Smooth muscle cell (in vitro differentiated cells): ENCODE measurements around the gene LMO4. TPM values are rescaled to one million over a fixed set of nuclear protein-coding genes. Genes with fewer than 3 reads are reported as not detected.
A peak's percentile ranks its signal among the peaks of the same experiment; 100 is the strongest.

Experiments used
- DNase-seq: peaks from one replicate; lab custom pipeline; 2025; ENCODE audit not compliant: unreplicated experiment; lab: John Stamatoyannopoulos, UW
- H2AFZ ChIP-seq: fragments of 200-600 bp; sonication (generic); 2 replicates; pipeline ENCODE4 v1.6.0; 2016; ENCODE audit warnings: antibody characterized with exemption, low read depth, mild to moderate bottlenecking
- H3F3A ChIP-seq: fragments of 200-600 bp; sonication (generic); 2 replicates; pipeline ENCODE4 v1.6.0; 2017; ENCODE audit warnings: antibody characterized with exemption, low read depth
- H3K27ac ChIP-seq: fragments of 200-600 bp; sonication (generic); 2 replicates; pipeline ENCODE4 v1.5.1; 2016; ENCODE audit warnings: low read depth, mild to moderate bottlenecking
- H3K27me3 ChIP-seq: fragments of 200-600 bp; sonication (generic); 2 replicates; pipeline ENCODE4 v1.6.1; 2016; ENCODE audit warnings: low read depth, mild to moderate bottlenecking
- H3K36me3 ChIP-seq: fragments of 200-600 bp; sonication (generic); 2 replicates; pipeline ENCODE4 v1.5.1; 2016; ENCODE audit warnings: low read depth
- H3K4me1 ChIP-seq: fragments of 200-600 bp; sonication (generic); 2 replicates; pipeline ENCODE4 v1.5.1; 2016; ENCODE audit warnings: low read depth
- H3K4me2 ChIP-seq: fragments of 200-600 bp; sonication (generic); 2 replicates; pipeline ENCODE4 v1.6.0; 2016; ENCODE audit warnings: mild to moderate bottlenecking
- H3K4me3 ChIP-seq: fragments of 200-600 bp; sonication (generic); 2 replicates; pipeline ENCODE4 v1.5.1; 2016; ENCODE audit warnings: mild to moderate bottlenecking
- H3K79me2 ChIP-seq: fragments of 200-600 bp; sonication (generic); 2 replicates; pipeline ENCODE4 v1.6.0; 2016; ENCODE audit warnings: low read depth, mild to moderate bottlenecking
- H3K9ac ChIP-seq: fragments of 200-600 bp; sonication (generic); 2 replicates; pipeline ENCODE4 v1.6.0; 2016; ENCODE audit warnings: low read depth
- H3K9me3 ChIP-seq: fragments of 200-600 bp; sonication (generic); replicated peaks from 2 replicates; pipeline ENCODE4 v1.5.1; 2016; ENCODE audit warnings: low read depth
- H4K20me1 ChIP-seq: fragments of 200-600 bp; sonication (generic); 2 replicates; pipeline ENCODE4 v1.6.0; 2016; ENCODE audit warnings: low read depth
- WGBS: methylation state at CpG from one replicate; pipeline ENCODE4 v1.1.7; 2016; ENCODE audit warnings: low lambda C conversion rate; 5-methylcytosine and 5-hydroxymethylcytosine counted together
- polyA plus RNA-seq: library from polyadenylated mRNA; unstranded; fragments of >200 nt; fragmentation: Nextera tagmentation; extraction: Ambion mirVana; gene quantifications from 2 replicates; pipeline ENCODE4 v1.2.1, GENCODE V29; 2016
- total RNA-seq: library from RNA; depleted of rRNA; stranded (reverse); fragments of >200 nt; gene quantifications from 2 replicates; pipeline ENCODE4 v1.2.3, GENCODE V29; 2014
- TF ChIP-seq, protein P1 (sequence below): fragments of 200-600 bp; sonication (generic); IDR thresholded peaks from 2 replicates; pipeline ENCODE4 v1.5.1; 2017; ENCODE audit warnings: borderline replicate concordance, mild to moderate bottlenecking, antibody characterized with exemption; ENCODE audit not compliant: insufficient read depth, poor library complexity, severe bottlenecking

Gene LMO4
- total and polyA plus RNA-seq, 2 experiments from 2014 or later, result 54.2 to 140 TPM

DNA sequence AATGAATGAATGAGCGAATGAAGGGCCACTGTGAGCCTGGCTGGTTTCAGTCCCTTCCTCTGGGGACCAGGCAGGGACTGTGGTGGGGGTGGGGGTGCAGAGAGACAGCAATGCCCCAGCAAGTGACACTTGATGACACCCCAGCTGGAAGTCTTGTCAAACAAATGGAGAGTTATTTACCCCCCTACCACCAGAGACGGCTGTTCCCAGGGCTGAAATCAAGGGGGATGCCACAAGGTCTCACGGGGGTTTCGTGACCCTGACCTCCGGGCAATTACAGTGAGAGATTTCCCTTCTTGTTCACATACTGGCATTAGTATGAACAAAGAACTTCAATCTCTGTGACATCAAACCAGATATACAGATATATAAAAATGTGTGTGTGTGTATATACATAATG is 34.0 kb upstream of the LMO4 start:
- Histone ChIP-seq H3K36me3 (no peaks in the 10 kb centered on the region), H3K4me1 (no peaks in the 10 kb centered on the region), H3F3A (no peaks in the 10 kb centered on the region), H3K4me3 (no peak overlapping the region), H3K4me2 (no peak overlapping the region), H3K27me3 (no peaks in the 10 kb centered on the region), H4K20me1 (no peaks in the 10 kb centered on the region), H3K9me3 (no peaks in the 10 kb centered on the region), H3K27ac (no peak overlapping the region), H2AFZ (peak overlapping the region; percentile 58), H3K9ac (no peak overlapping the region), H3K79me2 (no peaks in the 10 kb centered on the region)
- WGBS, result 87% methylated on average over 5 of the region's 5 CpGs
- TF ChIP-seq, protein P1, sequence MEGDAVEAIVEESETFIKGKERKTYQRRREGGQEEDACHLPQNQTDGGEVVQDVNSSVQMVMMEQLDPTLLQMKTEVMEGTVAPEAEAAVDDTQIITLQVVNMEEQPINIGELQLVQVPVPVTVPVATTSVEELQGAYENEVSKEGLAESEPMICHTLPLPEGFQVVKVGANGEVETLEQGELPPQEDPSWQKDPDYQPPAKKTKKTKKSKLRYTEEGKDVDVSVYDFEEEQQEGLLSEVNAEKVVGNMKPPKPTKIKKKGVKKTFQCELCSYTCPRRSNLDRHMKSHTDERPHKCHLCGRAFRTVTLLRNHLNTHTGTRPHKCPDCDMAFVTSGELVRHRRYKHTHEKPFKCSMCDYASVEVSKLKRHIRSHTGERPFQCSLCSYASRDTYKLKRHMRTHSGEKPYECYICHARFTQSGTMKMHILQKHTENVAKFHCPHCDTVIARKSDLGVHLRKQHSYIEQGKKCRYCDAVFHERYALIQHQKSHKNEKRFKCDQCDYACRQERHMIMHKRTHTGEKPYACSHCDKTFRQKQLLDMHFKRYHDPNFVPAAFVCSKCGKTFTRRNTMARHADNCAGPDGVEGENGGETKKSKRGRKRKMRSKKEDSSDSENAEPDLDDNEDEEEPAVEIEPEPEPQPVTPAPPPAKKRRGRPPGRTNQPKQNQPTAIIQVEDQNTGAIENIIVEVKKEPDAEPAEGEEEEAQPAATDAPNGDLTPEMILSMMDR, result no peak
- DNase-seq, result no peak

DNA sequence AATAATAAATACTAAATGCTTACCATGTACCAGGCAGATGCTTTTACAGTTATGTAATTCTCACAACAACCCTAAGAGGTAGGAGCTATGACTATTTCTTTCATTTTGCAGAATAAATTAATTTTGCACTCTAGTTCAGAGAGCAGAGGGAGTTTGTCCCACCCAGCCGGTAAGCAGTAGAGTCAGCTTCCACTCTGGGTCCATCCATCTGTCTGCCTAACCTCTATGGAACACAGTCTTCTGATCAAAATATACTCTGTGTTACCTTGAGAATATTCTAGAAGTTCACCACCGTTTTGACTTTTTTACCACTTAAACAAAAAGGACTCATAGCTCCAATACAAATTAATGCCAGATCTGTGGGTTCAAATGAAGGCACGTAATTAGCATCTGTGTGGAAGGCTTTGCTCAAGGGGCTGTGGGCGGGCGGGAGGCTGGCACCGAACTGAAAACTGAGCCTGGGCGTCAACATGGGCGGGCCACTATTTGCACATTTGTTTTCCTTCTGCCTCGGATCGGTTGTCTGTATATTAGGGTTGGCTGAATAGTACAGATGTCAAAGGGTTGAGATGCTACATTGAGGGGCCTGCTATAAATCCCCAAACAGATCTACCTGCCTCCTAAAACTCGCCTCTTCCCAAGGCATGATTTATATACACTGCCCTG is 33.1 kb upstream of the LMO4 start:
- 68% methylated on average over 11 of the region's 11 CpGs for WGBS
- H3K79me2 ChIP-seq, result no peaks in the 10 kb centered on the region
- no peaks in the 10 kb centered on the region for H4K20me1 ChIP-seq
- H3K9me3 ChIP-seq, result no peaks in the 10 kb centered on the region
- H3K27me3 ChIP-seq, result no peaks in the 10 kb centered on the region
- TF ChIP-seq, protein P1, result no peak
- no peak overlapping the region for H3K4me2 ChIP-seq
- DNase-seq, result no peak
- H2AFZ ChIP-seq, result no peak overlapping the region
- H3K36me3 ChIP-seq, result no peaks in the 10 kb centered on the region
- H3K4me3 ChIP-seq, result no peak overlapping the region
- no peak overlapping the region for H3K9ac ChIP-seq
- no peaks in the 10 kb centered on the region for H3F3A ChIP-seq
- no peaks in the 10 kb centered on the region for H3K4me1 ChIP-seq
- H3K27ac ChIP-seq, result no peak overlapping the region

DNA sequence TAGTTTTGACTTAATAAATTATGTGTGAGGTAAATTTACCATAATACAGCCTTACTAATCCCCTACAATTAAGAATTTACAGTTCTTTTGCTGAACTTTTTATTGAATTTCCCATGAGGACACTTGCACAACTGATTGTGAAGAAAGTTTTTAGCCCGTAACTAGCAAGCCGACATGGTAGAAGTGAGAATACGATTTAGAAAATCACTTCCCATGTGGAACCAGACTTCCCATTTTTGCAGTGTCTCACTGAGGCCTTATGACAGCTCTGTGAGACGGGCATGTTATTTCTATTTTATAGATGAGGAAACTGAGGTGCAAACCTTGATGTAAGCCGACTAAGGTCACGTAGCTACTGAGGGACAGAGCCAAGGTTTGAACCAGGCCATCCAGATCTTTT is 32.5 kb upstream of the LMO4 start:
- 94% methylated on average over 6 of the region's 6 CpGs for WGBS

DNA sequence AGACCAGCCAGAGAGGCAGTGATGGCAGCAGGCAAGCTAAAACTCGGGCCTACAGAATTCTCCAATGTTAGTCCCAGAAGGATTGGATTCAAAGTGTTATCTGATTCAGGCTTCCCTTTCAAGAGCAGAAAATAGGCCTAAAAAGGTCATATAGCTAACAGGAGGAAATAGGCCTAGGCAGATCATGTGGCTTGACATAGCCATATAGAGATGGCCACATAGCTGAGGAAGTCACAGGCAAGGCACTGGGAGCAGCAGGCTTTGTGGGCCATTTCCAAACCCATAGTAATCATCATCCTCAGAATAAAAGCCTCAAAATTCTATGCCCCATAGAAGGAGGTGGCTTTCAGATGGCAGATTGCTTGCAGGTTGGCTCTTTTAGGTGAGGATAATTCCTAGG is 29.0 kb upstream of the LMO4 start:
- Histone ChIP-seq H3K9ac (no peak overlapping the region), H3K4me3 (no peak overlapping the region), H3K27me3 (no peaks in the 10 kb centered on the region), H3K79me2 (no peaks in the 10 kb centered on the region), H3K4me2 (no peak overlapping the region), H2AFZ (no peak overlapping the region), H3F3A (no peaks in the 10 kb centered on the region), H3K9me3 (no peaks in the 10 kb centered on the region), H3K36me3 (no peaks in the 10 kb centered on the region), H3K27ac (no peak overlapping the region), H4K20me1 (no peaks in the 10 kb centered on the region), H3K4me1 (no peaks in the 10 kb centered on the region)
- no peak for DNase-seq
- WGBS, result 91% methylated on average over 1 of the region's 1 CpG
- TF ChIP-seq, protein P1, result no peak

More for the DNA sequence above, 32.5 kb upstream of the LMO4 start:
- TF ChIP-seq, protein P1, result no peak
- Histone ChIP-seq H3K27me3 (no peaks in the 10 kb centered on the region), H3K79me2 (no peaks in the 10 kb centered on the region), H4K20me1 (no peaks in the 10 kb centered on the region), H2AFZ (no peak overlapping the region), H3K9me3 (no peaks in the 10 kb centered on the region), H3K9ac (no peak overlapping the region), H3F3A (no peaks in the 10 kb centered on the region), H3K36me3 (no peaks in the 10 kb centered on the region), H3K4me1 (no peaks in the 10 kb centered on the region), H3K27ac (no peak overlapping the region), H3K4me3 (no peak overlapping the region), H3K4me2 (no peak overlapping the region)
- no peak for DNase-seq
